Eye (tissue), 1 donor: ENCODE measurements around the gene IRF2BP2.
A peak's percentile ranks its signal among the peaks of the same experiment; 100 is the strongest.
"Not testable (repeated sequence)": the region's sequence is repeated elsewhere in the genome, so short reads cannot be mapped to it uniquely, and the experiment has no call there.

Experiments used
- DNase-seq: peaks from one replicate; pipeline ENCODE4 v3.0.0-alpha.2; 2015

IRF2BP2 gene

GRCh38 chr1:234610061-234610665 is at the start of gene IRF2BP2:
Gene IRF2BP2 (minus strand): TSS chr1:234610178. CDS start chr1:234609494, 684 bp downstream.
- peak; percentile 94 for DNase-seq

- DNase-seq = no peak
Observed at GRCh38 chr1:234659538-234659937, 49.6 kb upstream of the IRF2BP2 start.

DNA sequence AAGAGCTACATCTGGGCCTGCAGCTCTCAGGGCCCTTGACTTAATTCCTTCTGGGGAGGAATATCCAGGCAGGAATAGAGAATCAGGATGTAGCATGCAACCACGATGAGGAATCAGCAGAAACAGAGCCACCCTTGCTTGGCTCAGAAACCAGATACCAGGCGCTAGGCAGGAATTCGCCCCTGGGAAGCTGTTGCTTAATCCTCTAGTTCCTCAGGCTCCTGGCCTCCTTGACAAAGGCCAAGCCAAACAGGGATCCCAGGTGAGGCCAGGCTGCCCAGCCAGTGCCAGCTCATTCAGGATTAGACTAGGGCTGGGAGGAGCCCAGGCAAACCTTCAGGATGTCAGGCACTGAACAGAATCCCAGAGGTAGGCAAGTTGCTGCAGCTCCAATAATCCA is 48.2 kb upstream of the IRF2BP2 start:
- DNase-seq = no peak

DNA sequence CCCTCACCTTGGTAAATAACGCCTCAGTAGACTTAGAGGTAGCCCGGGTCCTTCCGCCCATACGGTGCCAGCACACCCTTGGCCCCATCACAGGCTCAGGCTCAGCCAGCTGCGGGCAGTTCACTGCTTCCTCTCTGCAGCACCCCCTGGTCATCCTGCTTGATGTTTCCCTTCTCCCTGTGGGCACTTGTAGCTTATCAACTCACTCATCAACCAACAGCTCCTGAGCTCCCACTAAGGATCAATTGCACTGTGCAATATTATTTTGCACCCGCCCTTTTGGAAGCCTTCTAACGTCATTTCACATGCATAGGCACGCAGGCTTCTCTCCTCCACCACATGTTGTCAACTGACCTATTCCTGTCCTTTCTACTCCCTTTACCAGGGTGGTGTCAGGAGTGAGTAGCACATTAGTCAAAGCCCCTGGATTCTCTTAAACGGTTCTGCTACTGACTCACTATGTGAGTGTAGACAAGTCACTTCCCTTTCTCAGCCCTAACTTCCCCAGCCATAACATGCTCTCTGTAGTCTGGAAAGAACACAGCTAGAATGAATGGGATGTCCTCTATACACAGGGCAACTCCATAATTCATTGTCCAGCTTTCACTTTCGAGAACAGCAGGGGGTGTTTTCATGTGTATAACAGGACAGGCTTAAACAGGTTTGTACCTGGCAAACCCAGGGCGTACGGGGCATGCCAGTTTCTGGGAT is 47.1 kb upstream of the IRF2BP2 start:
- DNase-seq = no peak

DNA sequence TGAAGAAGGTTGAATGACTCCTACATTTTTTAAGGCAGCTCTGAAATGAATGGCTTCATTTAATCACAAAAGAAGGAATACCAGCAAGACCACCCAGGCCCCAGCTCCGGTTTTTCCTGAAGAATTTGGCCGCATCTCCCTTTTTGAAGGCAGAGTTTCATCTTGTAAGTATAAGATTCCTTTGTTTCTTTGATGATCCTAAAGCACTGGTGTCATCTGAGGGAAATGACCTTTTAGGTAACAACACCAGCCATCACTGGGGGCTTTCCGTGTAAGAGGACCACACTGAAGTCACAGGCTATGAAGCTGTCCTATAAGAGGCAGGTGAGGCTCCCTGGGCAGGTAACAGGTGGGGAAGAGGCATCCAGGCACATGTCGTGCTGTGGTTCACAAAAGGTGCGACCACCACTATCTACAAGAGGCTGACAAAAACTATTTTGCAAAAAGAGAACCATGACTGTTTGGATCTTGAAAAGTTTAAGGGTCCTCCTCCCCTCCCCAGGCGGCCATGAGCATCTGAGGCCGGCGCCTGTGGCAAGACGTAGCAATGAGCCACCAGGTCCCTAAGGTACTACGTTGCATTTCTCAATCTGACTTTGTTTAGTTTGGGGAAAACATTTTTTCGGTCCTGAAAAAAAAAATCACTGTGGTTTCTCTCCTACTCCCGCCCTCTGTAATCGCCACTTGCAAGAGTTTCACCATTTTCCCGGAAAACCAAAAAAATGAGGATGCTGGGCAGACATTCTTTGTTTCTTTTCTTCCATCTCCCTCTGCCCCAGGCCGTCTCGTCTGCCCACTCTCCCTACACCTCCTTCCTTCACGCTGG is 46.3 kb upstream of the IRF2BP2 start:
- DNase-seq = no peak

- no peak for DNase-seq
Observed at GRCh38 chr1:234655328-234656069, 45.5 kb upstream of the IRF2BP2 start.

DNA sequence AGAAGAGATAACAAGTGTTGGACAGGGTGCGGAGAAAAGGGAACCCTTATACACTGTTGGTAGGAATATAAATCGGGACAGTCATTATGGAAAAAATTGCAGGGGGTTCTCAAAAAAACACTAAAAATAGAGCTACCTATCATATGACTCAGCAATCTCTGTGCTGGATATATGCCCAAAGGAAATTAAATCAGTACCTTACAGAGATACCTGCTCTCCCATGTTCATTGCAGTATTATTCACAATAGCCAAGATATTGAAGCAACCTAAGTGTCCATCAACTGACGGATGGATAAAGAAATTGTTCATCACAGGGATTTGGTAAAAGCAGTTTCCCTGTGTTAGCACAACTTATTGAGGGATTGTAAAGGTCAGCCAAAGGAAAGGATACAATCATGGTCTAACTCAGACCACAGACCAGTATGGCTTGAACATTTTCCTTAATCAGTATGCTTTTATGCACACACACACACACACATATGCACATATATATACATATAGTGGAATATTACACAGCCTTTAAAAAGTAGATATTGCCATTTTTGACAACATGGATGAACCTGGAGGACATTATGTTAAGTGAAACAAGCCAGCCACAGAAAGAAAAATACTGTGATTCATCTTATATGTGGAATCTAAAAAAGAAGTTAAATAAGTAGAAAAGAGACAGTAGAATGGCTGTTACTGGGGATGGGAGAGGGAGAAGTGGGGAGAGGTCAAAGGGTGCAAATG is 44.2 kb upstream of the IRF2BP2 start:
- no peak for DNase-seq

DNA sequence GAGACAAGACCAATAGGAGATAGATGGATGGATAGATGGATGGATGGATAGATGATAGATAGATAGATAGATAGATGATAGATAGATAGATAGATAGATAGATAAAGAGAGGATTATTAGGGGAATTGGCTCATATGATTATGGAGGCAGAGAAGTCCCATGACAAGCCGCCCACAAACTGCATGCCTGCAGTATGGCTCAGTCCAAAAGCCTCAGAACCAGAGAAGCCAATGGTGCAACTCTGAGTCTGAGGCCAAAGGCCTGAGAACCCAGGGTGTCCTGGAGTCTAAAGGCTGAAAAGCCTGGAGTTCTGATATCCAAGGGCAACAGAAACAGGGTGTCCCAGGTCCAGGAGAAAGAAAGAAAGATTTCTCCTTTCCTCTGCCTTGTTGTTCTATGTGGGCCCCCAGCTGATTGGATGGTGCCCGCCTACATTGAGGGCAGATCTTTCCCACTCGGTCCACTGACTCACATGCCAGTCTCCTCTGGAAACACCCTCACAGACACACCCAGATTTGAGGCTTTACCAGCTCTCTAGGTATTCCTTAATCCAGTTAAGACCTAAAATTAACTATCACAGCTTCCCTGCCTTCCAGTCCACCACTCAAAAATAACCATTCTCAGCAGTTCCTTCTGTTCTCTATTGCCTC is 39.6 kb upstream of the IRF2BP2 start:
- no peak for DNase-seq

- no peak for DNase-seq
Observed at GRCh38 chr1:234647758-234648157, 37.8 kb upstream of the IRF2BP2 start.

GRCh38 chr1:234647245-234647644 is 37.3 kb upstream of the IRF2BP2 start:
- DNase-seq = no peak

DNA sequence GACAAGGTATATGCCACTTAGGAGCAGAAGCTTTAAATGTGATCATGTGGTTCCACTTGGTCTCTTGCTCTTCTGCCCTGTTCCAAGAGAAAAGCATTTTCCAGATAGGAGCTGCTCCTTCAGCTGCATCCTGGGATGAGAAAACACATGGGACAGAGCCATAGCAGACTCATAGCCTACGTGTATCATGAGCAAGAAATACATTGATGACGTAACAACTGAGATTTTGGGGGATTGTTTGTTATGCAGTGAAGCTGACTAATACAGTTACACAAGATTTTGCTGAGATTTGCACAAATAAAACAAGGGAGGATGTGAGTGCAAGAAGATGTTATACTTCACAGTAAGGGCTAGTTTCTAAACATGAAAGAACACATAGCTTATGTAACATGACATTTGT is 36.0 kb upstream of the IRF2BP2 start:
- DNase-seq = no peak

GRCh38 chr1:234645474-234645953 is 35.5 kb upstream of the IRF2BP2 start:
- DNase-seq = no peak

DNA sequence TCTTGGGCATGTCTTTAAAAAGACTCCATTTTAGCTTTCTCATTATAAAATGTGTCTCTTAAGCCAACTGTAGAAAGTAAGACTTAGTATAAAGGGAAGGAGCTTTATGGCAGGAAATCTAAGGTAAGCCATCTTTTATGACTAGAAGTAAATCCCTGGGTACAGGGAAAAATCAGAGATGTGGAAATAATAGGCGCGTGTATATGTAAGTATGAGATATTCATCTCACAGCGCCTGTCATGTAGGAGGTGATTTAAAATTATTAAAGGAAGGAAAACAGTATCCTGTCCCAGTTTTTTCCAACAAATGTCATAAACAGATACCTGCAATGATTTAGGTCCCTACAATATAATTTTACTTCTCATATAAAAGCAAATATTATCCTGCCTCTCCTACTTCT is 35.0 kb upstream of the IRF2BP2 start:
- DNase-seq = no peak

DNA sequence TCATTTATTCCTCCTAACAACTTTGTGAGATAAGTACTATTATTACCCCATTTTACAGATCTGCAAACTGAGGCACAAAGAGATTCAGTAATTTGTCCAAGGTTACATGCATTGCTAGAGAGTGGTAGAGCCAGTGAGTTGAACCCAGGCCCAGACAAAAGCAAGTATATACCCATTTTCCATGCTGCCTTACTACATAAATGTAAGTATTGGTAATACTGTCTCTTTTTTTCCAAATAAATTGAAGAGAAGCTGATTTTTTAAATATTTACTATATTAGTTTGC is 33.8 kb upstream of the IRF2BP2 start:
- no peak for DNase-seq

DNA sequence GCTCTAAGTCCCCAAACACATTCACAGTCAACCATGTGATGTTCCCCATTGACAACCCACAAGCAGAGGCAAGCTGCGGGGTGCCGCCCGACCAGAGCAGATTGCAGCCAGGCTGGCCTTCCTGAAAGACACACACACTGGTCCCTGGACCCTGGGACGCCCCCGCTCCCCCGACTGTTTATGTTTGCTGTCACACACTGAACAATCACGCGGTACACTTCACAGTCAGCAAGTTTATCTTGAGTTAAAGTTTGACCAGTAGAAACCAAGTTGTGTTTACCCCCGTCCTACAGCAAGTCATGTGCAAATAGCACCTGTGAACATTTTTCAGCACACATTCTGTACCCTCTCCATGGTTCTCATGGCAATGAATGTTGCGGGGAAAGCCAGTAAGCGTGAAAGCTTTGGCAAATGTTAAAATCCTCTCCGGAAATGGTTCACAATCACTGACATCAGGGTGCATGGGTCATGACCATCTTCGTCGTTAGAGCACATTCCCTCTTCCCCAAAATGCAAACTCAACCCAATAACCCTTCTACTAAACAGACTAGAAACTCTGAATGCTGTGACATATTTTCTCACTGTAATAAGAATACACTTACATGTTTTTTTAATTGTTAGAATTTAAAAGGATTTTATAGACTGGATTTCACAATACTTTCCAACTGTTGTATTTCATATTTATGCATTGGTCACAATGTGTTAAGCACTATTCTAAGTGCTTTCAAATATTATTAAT is 33.3 kb upstream of the IRF2BP2 start:
- no peak for DNase-seq

- no peak for DNase-seq
Observed at GRCh38 chr1:234642428-234642827, 32.5 kb upstream of the IRF2BP2 start.

- DNase-seq = no peak
Observed at GRCh38 chr1:234639961-234640360, 30.0 kb upstream of the IRF2BP2 start.

DNA sequence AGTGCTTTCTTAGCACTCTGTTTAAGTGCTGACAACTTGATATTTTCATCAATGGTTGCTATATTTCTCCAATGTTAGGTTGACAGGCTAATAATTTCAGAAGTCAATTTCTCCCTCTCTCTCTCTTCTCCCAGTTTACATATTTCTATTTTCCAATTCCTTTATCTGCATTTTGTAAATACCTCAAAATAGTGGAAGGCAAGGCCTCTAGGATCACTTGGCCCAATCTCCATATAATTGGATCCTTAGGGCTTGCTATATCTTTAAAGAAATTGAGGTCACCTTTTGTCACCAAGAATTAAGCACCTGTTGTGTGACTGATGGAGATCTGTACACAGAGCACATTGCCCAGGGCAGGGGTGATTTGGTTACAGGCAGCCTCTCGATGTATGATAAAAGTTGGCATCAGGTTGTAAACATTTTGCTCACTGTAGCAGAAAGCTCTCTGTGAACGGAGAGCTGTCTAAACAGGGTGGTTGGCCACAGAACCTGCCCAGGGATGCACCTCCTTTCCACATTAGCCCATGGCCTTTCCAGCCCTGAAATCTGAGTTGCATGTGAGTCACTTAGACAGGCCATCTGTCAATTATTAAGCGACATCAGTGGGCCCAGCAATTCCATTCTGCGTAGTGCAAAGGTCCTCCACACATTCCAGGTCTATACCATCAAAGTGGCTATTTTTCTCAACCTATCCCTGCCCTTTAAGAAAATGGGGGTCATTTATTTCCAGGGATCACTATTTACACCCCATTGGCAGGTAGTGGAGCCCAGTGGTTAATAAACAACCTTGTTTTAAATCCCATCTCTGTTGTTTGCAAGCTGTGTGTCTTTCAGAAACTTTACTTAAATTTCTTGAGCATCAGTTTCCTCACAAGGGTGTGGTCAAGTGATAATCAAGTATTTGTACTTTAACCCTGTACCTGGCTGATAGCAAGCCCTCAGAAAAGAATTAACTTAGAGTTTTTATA is 29.1 kb upstream of the IRF2BP2 start:
- DNase-seq = no peak

DNA sequence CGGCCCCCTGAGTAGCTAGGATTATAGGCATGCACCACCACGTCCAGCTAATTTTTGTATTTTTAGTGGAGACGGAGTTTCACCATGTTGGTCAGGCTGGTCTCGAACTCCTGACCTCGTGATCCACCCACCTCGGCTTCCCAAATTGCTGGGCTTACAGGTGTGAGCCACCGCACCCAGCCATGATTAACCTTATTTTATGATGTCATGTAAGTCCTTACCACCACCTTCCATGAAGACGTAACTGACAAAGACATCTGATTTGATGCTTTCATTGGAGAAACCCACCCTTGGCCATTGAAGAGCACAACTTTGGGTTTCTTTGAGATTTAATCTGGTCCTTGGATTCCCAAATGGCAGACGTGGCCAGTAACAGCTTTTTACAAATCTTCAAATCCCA is 24.9 kb upstream of the IRF2BP2 start:
- not testable (repeated sequence) for DNase-seq

DNA sequence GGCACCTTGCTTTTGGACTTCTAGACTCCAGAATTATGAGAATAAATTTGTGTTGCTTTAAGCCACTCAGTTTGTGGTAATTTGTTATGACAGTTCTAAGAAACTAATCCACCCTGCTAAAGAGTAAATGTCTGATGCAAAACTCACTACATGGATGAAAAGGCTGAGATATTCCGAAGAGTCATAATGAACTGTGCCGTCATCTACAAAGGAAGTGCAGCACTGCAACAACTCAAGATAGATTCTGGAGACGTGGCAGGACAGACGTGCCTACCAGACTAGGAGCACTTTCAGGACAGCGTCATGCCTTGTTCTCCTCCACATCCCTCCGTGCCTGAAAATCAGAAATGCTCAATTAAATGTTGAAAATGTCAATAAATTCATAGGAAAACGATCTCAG is 24.4 kb upstream of the IRF2BP2 start:
- no peak for DNase-seq
